ENCODE results near the gene DIAPH3. TPM values are rescaled to one million over a fixed set of nuclear protein-coding genes. Genes with fewer than 3 reads are reported as not detected.
A peak's percentile ranks its signal among the peaks of the same experiment; 100 is the strongest.

DIAPH3 gene
- total RNA-seq, 2 donors from 2014 or later, result 0.35 to 1.1 TPM

DNA sequence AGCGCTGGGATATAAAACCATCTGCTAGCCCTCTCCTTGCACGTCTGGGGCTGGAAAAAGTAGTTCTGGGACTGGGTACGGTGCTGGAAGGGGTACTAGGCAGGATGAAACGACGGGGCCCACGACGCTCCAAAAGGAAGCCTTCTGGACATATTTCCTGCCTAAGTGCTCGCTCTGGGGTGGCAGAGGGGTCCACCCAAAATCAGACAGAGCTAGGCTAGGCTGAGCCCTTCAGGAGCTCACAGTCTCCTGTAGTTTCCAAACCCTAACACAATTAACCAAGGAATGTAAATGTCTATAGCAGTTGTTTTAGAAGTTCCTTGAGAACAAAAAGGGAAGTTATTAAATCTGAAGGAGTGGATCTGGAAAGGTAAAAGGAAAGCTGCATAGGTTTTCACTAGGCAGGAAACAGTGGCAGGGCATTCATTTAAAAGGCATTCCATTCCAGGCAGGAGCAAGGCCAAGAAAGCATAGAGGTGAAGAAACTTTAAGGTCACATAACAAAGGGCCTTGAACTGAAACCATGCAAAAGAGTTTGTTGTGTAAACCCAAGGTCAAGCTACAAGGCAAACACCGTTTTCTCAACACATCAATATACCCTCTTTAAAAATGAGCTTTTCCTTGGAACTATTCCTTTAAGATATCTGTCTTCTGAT, 634 bp upstream of the DIAPH3 start:
- Histone ChIP-seq H3K27me3 (no peaks in the 10 kb centered on the region), H3K4me3 (peak overlapping the region; percentile 60 to 70), H3K4me1 (peaks cover 0 to 24% of the 10 kb centered on the region in 2 donors), H3K9me3 (no peaks in the 10 kb centered on the region), H3K36me3 (no peaks in the 10 kb centered on the region), H3K27ac (peak overlapping the region; percentile 91 to 93)
- DNase-seq (ENCODE audit: low spot score), result no peak
- TF ChIP-seq, protein P1, sequence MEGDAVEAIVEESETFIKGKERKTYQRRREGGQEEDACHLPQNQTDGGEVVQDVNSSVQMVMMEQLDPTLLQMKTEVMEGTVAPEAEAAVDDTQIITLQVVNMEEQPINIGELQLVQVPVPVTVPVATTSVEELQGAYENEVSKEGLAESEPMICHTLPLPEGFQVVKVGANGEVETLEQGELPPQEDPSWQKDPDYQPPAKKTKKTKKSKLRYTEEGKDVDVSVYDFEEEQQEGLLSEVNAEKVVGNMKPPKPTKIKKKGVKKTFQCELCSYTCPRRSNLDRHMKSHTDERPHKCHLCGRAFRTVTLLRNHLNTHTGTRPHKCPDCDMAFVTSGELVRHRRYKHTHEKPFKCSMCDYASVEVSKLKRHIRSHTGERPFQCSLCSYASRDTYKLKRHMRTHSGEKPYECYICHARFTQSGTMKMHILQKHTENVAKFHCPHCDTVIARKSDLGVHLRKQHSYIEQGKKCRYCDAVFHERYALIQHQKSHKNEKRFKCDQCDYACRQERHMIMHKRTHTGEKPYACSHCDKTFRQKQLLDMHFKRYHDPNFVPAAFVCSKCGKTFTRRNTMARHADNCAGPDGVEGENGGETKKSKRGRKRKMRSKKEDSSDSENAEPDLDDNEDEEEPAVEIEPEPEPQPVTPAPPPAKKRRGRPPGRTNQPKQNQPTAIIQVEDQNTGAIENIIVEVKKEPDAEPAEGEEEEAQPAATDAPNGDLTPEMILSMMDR (IDR thresholded peaks at IDR 0.05), result no peak

DNA sequence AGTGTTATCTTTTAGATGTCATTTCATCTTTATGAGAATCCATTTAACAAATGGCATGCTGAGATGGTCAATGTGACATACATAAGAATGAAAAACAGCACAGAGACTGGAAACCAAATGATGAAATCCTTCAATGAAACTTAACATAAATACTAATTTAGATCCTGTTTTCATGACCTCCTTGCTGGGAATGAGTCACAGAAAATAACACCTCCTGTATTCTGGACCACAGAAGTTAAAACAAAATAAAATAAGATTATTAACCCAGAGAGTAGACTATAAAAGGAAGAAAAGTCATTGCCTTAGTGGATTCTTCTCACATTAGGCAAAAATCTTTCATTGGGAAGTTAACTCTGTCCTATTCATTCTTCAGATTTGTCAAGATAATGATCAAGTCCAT, 1.6 kb downstream of the DIAPH3 start:
- Histone ChIP-seq H3K4me3 (no peak overlapping the region), H3K27ac (no peak overlapping the region)

DNA sequence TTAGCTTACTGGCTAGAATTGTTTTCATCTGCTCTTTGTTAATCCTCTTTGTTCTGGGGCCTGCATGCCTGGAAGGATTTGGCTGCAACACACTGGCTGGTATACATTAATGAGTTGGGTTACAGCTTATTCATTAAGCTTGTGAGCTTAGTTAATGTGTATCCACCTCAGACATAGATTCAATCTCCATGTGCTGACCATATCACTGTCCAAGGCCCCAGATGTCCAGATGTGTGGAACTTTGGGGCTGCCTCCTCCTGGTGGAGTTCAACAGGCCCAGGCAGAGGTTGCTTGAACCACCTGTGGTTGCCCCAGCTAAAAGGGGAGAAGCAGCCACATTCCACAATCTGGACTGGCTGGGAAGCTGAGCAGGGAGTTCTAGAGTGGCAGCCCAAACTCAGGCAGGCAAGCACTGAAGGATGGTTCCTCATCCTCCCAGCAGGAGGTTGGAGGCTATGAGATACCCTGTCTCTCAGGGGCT, 5.4 kb downstream of the DIAPH3 start:
- Histone ChIP-seq H3K36me3 (no peaks in the 10 kb centered on the region), H3K4me3 (no peak overlapping the region), H3K9me3 (no peaks in the 10 kb centered on the region), H3K4me1 (peaks cover 0 to 4% of the 10 kb centered on the region in 2 donors), H3K27me3 (no peaks in the 10 kb centered on the region), H3K27ac (no peak overlapping the region)
- no peak for DNase-seq (ENCODE audit: low spot score)
- TF ChIP-seq, protein P1 (IDR thresholded peaks at IDR 0.05), result no peak

More for the DNA sequence above, 1.6 kb downstream of the DIAPH3 start:
- TF ChIP-seq, protein P1 (IDR thresholded peaks at IDR 0.05), result no peak
- Histone ChIP-seq H3K36me3 (no peaks in the 10 kb centered on the region), H3K27me3 (no peaks in the 10 kb centered on the region), H3K9me3 (no peaks in the 10 kb centered on the region), H3K4me1 (peaks cover 0 to 24% of the 10 kb centered on the region in 2 donors)
- DNase-seq (ENCODE audit: low spot score), result no peak

DNA sequence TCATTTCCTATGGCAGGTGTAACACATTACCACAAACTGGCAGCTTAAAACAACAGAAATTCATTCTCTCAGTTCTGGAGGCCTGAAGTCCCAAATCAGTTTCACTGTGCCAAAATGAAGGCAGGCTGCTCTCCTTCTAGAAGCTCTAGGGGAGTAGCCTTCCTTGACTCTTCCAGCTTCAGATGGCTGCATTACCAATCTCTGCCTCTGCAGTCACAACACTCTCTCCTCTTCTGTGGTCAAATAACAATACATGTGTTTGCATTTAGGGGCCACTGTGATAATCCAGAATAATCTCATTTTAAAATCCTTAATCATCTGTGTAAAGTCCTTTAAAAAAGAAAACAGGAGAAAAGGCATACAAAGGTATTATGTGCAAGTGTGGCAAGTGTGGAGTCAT, 7.8 kb downstream of the DIAPH3 start:
- Histone ChIP-seq H3K9me3 (no peaks in the 10 kb centered on the region), H3K27me3 (no peaks in the 10 kb centered on the region), H3K27ac (no peak overlapping the region), H3K36me3 (no peaks in the 10 kb centered on the region), H3K4me1 (no peaks in the 10 kb centered on the region), H3K4me3 (no peak overlapping the region)
- TF ChIP-seq, protein P1 (IDR thresholded peaks at IDR 0.05), result no peak
- DNase-seq (ENCODE audit: low spot score), result no peak

DNA sequence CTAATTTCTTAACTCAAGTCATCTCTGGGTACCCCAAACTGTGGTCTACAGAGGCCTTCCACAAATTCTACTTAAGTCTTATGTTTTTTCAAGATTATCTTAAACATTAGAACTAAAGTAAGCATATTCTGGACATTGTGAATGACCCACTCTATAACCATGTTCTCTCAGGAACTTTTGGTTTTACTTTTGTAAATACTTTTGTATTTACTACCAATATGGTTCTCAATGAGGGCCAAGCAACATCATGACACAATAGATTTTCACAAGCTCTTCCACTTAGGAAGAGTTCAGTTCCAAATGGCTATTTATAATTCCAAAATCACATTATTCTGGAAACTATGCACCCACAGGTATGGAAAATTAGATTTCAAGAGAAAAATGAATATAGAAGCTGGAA, 10.8 kb downstream of the DIAPH3 start:
- Histone ChIP-seq H3K27me3 (no peaks in the 10 kb centered on the region), H3K27ac (no peak overlapping the region), H3K4me1 (no peaks in the 10 kb centered on the region), H3K9me3 (no peaks in the 10 kb centered on the region), H3K4me3 (no peak overlapping the region), H3K36me3 (no peaks in the 10 kb centered on the region)
- no peak for DNase-seq (ENCODE audit: low spot score)
- TF ChIP-seq, protein P1 (IDR thresholded peaks at IDR 0.05), result no peak

DNA sequence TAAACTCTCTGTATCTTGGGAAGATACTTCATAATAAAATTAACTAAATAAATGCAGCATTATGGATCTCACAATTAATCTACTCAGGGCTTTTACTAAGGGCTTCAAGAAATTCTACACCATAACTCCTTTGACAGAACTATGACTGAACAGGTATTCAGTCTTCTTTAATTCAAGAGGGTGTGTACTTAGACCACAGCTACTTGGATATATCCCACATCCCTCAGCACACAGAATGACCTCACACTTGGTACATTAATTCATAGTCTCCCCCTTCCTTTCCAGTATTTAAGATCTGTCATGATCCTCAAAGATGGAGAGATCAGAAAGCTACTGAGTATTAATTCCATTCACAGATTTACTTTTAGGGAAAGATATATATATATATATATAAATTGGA, 11.6 kb downstream of the DIAPH3 start:
- H3K4me3 ChIP-seq, result no peak overlapping the region
- DNase-seq (ENCODE audit: low spot score), result no peak
- no peaks in the 10 kb centered on the region for H3K27me3 ChIP-seq
- TF ChIP-seq, protein P1 (IDR thresholded peaks at IDR 0.05), result no peak
- H3K4me1 ChIP-seq, result no peaks in the 10 kb centered on the region
- H3K36me3 ChIP-seq, result no peaks in the 10 kb centered on the region
- H3K27ac ChIP-seq, result no peak overlapping the region
- no peaks in the 10 kb centered on the region for H3K9me3 ChIP-seq

Measured in right atrium auricular region (tissue), 2 donors.